NCI-H345 (cell line): Measurements from ENCODE around the gene DNAAF2.
"Not testable (repeated sequence)": the region's sequence is repeated elsewhere in the genome, so short reads cannot be mapped to it uniquely, and the experiment has no call there.

Experiments
- DNase-seq: peaks from one replicate; lab custom pipeline; 2025; lab: John Stamatoyannopoulos, UW

The DNAAF2 gene

DNA sequence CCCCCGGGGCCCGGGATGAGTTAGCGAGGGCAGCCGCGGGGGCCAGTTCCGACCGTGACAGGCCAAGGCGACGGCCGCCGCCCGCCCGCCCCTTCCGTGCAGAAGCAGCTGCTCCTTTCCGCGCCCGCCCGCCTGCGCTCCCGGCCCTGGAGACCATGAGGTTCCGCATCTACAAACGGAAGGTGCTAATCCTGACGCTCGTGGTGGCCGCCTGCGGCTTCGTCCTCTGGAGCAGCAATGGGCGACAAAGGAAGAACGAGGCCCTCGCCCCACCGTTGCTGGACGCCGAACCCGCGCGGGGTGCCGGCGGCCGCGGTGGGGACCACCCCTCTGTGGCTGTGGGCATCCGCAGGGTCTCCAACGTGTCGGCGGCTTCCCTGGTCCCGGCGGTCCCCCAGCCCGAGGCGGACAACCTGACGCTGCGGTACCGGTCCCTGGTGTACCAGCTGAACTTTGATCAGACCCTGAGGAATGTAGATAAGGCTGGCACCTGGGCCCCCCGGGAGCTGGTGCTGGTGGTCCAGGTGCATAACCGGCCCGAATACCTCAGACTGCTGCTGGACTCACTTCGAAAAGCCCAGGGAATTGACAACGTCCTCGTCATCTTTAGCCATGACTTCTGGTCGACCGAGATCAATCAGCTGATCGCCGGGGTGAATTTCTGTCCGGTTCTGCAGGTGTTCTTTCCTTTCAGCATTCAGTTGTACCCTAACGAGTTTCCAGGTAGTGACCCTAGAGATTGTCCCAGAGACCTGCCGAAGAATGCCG, 13.7 kb downstream of the DNAAF2 start:
- peak; percentile 67 for DNase-seq

DNA sequence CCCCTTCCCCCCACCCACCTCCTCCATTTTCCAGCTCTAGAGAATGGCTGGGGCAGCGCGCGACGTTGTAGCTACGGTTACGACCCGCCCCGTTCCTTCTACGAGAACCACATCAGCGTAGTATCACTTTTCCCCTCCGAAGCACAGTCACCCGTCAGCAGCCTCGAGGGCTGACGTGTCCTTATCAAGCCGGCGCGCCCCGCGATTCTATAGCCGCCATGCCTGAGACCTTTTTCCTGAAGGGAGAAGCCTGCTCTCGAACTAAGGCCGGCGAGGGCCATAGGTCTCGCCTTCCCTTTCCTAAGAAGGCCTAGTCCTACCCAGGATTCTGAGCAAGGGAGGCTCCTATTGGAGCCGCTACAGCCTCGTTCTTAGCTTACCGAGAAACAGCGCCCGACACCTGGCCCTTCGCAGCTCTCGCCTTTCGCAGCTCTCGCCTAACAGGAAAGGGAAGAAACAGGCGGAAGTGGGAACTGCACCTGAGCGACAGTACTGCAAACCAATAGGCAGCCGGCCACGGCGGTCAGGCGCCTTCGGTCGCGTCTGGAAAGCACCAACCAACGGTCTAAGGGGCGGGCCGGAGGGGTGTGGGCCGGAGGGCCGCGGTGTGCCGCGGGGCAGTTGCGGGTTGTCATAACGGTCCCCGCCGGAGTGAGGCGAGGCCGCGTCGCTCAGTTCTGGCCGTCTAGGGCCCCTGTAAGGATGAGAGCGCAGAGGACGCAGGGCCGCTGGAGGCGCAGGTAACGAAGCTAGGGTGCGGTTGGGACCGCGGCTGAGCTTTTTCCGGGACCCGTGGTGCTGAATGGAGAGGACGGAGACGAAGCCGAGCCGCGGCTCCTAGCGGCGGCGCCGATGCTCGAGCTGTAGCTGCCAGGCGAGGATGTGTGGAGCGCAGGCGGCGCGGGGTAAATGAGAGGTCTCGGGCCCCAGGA, 14.6 kb downstream of the DNAAF2 start, which contains the start of the genes MGAT2 and RPL36AL:
Gene MGAT2 (plus strand): TSS at position 618 of the 932 bp plus-strand sequence. CDS start 470 bp downstream, outside the sequence.
Gene RPL36AL (minus strand): TSS at position 445 of the 932 bp plus-strand sequence. CDS start 1,522 bp downstream, outside the sequence.
- peak; percentile 98 for DNase-seq

DNA sequence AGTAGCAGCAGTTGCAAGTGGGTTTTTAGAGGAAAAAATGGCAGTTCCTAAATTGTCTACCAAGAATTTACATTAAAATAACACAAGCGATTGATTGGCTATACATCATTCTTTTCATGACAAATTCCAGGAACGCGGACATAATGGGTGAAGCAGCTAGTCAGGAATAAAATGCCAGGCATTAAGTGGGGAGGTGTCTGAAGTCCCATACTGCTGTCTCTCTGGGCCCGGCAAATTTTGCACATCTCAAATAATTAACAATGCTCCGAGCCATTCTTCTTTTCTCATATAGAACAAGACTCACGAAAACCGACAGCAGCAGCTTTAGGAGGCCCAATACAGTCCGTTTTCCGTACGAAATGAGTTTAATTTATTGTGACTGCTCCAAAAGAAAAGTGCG, 15.3 kb downstream of the DNAAF2 start:
- DNase-seq = no peak

DNA sequence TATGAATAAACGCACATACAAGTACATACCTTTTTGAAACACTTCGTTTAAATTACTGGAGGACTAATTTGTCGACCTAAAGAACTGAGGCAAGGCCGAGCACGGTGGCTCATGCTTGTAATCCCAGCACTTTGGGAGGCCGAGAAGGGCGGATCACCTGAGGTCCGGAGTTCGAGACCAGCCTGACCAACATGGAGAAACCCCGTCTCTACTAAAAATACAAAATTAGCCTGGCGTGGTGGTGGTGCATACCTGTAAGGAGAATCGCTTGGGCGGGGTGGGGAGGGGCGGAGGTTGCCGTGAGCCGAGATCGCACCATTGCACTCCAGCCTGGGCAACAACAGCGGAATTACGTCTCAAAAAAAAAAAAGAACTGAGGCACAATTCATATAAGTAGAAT, 15.8 kb downstream of the DNAAF2 start:
- not testable (repeated sequence) for DNase-seq

DNA sequence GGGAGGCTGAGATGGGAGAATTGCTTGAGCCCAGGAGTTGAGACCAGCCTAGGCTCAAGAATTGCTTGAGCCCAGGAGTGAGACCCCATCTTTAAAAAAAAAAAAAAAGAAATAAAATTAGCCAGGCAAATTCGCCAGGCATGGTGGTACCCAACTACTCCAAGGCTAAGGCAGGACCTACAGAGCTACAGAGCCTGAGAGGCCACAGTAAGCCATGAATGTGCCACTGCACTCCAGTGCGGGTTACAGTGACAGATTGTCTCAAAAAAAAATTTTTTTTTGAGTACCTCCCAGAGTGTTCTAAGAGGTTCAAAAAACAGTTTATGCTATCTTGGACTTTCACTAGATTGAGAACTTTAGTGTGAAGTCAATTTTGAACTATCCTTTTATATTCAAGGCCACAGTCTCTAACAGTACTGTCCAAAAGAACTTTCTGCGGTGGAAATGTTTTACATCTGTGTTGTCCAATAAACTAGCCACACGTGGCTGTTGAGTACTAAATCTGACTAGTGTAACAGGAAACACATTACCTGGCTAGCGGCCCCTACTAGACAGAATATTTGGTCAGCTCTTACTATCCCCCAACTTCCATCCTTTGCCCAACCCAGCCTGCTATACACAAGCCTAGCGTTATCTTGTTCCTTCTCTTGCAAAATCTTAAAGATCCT, 17.1 kb downstream of the DNAAF2 start:
- no peak for DNase-seq

DNA sequence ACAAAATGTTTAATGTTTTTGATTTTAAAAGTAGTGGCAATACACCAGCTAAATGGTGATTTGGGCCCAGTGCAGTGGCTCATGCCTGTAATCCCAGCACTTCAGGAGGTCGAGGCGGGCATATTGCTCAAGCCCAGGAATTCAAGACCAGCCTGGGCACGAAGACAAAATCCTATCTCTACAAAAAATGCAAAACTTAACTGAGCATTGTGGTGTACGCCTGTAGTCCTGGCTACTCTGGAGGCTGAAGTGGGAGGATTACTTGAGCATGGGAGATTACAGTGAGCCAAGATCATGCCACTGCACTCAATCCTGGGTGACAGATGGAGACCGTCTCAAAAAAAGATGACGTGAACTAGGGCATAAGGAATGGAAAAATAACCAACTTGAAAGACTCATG, 19.3 kb downstream of the DNAAF2 start:
- no peak for DNase-seq

DNA sequence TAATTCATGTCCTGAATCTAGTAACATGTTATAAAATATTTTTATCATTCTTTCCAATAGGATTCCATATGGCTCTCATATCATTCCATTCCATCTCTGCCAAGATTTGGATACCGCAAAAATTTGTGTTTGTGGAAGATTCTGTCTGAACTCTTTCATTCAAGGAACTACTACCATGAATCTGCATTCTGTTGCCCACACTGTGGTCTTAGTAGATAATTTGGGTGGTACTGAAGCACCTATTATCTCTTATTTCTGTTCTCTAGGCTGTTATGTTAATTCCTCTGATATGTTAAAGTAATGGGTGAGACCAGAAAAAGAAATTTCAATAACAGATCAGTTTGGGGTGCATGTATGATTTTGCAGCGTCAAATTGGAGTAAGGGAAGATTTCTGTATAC, 20.8 kb downstream of the DNAAF2 start:
- DNase-seq = no peak

DNA sequence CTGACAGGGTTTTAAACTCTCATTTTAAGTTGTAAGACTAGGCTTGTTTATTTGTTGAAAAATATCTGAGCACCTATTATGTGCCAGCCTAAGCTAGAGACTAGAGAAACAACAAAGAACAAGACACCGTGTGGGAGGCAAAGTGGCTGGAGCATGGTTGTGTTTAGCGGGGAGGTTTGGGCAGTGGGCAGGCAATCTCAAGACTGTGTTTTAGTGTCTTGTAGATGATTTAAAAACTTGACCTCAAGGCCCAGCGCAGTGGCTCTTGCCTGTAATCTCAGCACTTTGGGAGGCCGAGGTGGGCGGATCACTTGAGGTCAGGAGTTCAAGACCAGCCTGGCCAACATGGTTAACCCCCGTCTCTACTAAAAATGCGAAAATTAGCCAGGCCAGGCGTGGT, 22.4 kb downstream of the DNAAF2 start:
- DNase-seq = no peak

DNA sequence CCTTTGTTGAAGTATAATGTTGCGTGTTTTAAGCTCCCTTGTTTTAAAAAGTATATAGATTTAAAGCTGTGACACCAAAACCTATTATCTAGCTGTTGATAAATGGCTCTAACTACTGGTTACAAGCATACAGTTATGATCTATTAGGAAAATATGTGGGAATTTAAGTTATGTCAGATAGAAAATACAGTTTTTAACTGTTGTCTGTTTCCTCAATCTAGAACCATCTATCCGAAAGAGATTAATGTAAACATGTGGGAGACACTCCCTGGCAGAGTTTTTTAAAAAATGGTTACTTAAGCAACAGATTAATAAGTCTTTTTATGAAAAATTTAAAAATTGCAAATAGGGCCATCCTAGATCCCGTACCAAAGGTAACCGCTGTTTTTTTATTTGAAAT, 22.8 kb downstream of the DNAAF2 start:
- DNase-seq = no peak

DNA sequence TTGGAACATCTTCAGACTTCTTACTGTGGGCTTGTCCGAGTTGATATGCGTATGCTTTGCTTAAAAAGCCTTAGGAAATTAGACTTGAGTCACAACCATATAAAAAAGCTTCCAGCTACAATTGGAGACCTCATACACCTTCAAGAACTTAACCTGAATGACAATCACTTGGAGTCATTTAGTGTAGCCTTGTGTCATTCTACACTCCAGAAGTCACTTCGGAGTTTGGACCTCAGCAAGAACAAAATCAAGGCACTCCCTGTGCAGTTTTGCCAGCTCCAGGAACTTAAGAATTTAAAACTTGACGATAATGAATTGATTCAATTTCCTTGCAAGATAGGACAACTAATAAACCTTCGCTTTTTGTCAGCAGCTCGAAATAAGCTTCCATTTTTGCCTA, 27.5 kb downstream of the DNAAF2 start:
- no peak for DNase-seq

DNA sequence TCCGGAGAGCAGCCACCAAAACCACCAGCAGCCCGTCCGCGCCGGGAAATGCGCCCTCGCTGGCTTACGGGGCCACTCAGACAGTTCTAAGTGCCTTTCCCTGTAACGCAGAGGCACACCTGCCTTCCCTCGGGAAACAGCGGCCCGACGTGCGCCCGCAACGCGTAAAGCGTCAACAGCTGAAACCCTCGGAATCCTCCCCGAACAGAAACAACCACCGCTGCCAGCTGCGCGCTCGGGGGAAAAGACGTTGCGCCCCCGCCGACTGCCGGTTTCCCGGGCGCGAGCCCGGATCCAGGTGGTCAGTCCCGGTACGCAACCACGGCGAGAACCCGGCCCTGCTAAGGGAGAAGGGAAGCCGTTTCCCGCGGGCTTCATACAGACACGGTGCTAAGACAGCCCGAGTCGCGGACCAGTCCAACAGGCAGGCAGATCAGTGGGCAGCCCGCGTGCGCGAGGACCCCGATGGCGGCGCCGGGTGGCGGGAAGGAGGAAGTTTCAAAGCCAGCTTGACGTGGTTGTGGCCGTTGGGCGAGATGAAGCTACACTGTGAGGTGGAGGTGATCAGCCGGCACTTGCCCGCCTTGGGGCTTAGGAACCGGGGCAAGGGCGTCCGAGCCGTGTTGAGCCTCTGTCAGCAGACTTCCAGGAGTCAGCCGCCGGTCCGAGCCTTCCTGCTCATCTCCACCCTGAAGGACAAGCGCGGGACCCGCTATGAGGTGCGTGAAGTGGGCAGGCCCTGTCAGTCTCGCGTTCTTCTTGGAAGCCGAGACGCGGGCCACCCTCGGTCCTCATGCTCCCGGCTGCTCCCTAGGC, 36.4 kb downstream of the DNAAF2 start, which contains the start of gene LRR1:
Gene LRR1 (plus strand): TSS at position 456 of the 816 bp plus-strand sequence. CDS start 81 bp downstream, at position 537.
- peak; percentile 78 for DNase-seq

DNA sequence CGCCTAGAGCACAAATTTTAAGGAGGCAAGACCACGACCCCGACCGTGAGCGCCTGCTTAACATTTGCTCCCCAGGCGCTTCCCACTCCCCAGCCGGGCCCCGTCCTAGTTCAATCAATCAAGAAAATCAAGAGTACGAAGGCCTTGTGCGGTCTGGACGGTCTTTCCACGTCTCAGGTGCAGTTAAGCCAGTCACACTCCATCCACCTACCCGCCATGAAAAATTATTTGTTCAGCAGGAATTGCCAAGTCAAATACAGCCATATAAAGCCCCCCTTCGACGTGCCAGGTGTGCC, 36.9 kb downstream of the DNAAF2 start:
- DNase-seq = peak; percentile 47

DNA sequence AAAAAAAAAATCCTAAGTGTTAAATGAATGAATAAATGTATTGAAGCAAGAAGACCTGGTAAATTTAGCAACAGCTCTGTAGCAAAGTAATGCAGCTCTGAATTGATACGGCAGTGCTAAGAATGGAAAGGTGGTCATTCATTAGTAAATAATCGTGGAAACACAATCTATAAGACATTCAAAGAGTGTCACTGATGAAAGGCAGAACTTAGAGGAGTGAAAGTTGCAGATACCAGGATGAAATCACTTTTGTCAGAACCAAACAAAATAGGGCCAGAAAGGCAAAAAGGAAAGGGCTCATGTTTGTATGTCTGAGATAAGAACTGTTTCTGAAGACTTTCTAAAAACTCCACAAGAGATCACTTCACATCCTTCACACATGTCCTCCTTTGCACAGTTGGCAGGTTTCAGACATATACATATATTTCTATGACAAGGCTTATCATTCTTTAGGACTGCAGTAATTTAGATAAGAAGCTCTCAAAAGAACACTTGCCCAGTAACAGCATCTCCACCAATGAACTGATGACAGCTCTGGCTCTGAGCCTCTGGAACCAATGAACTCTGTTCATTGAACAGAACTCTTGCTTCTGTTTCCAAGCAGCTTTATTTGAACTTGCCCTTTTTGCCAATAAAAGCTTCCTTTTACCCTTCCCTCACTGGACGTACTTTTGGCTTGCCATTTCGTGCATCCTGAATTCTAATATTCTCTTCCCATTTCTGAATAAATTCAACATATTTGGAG, 40.5 kb downstream of the DNAAF2 start:
- DNase-seq = no peak

DNA sequence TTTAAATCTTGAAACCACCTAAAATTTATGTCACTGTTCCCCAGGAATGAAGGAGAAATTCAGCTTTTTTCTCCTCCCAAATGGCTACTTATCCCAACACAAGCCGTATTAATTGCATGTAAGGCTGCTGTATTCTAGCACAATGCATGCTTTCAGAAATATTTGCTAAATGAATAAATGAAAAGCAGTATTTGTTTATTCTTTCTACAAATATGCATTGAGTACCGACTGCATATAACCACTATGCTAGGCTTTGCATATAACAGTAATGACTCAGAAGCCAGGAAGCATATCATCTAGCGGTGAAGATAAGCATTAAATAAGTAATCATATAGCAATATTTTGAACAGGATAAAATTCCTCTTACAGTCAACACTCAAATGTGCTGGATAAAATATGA, 42.0 kb downstream of the DNAAF2 start:
- DNase-seq = no peak

DNA sequence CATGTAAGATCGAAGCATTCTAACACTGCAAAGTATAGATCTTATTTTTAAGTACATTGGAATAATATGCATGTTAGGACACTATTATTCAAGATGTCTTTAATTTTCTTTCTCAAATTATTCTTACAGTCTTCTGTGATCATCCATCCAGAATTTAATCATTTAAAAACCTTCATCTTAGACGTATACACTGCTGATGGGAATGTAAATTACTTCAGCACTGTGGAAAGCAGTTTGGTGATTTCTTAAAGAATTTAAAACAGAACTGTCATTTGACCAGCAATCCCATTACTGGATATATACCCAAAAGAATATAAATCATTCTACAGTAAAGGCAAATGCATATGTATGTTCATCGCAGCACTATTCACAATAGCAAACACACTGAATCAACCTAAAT, 45.7 kb downstream of the DNAAF2 start:
- no peak for DNase-seq

DNA sequence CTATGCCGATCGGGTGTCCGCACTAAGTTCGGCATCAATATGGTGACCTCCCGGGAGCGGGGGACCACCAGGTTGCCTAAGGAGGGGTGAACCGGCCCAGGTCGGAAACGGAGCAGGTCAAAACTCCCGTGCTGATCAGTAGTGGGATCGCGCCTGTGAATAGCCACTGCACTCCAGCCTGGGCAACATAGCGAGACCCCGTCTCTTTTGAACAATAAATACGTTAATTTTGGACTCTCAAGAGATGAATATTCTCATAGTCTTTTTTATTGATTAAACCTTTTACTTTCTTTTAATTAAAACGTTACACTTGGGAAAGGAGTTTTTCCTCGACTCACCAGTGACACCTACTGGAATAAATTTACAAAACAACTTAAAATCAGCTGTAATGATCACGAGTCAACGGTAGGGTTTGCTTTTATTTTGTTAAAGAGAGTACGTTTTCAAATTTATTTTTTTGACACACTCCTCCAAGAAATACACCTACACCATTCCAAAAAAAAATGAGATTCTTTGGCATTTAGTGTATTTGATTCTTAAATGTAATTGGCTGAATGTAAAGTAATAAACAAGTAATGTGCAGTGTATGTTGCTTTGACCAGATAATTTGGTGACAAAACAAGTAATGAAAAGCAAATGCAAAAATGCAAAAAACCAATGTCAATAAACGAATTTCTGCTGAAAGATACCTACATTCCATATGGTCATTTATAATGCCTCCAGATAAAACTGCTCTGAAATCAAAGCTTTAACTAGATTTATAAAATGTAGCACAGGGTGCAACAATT, 48.2 kb downstream of the DNAAF2 start:
- peak; percentile 61 for DNase-seq

DNA sequence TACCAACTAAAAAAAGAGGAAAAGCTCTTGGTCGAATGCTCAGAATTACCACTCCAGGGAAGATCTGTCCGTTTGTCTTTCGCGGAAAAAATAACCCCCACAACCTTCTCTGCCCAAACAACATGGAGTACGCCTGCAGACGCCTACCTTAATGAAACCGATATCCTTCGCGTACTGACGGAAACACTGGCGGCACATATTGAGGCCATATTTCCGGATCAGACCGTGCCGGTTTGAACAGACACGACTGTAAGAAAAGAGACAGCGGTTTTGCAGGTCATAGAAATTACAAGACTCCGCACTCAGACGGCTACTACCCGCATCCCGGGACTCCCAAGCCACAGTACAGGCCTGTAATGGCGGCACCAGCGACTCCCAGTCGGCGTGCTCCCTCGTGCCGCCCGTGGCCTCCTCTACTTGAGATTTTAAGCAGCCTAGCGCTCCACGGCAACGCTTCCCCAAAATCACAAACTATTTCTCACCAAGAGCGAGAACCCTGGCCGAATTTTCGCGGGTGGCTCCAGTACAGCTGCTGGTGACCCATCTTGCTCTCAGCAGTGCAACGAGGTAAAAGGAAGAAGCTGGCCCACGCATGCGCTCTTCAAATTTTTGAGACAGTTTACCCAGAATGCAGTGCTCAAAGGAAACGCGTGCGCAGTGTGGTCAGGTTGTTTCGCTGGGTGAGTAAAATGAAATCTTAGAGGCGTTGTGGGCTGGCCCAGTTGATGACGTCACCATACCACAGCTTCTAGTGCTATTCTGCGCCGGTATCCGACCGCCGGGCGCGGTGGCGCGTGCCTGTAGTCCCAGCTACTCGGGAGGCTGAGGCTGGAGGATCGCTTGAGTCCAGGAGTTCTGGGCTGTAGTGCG, 49.0 kb downstream of the DNAAF2 start, which contains the start of gene RPS29:
Gene RPS29 (minus strand): TSS at position 578 of the 870 bp plus-strand sequence. CDS start 34 bp downstream, at position 544.
- peak; percentile 99 for DNase-seq

DNA sequence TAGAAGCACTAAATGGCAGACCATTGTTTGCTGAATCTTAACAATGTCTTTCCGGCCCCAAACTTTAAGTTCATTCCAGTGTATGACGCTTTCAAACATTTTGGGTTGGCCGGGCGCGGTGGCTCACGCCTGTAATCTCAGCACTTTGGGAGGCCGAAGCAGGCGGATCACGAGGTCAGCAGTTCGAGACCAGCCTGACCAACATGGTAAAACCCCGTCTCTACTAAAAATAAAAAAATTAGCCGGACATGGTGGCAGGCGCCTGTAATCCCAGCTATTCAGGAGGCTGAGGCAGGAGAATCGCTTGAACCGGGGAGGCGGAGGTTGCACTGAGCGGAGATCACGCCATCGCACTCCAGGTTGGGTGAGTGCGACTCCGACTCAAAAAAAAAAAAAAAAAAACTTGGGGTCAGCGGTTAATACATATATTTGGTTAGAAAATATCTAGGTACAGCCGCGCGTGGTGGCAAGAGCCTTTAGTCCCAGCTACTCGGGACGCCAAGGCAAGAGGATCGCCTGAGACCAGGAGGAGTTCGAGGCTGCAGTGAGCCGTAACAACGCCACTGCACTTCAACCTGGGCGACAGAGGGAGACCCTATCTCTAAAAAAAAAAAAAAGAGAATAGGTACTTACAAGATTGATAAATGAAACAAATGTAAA, 49.9 kb downstream of the DNAAF2 start:
- DNase-seq = not testable (repeated sequence)
